ENCODE data around the gene B9D2.

DNA sequence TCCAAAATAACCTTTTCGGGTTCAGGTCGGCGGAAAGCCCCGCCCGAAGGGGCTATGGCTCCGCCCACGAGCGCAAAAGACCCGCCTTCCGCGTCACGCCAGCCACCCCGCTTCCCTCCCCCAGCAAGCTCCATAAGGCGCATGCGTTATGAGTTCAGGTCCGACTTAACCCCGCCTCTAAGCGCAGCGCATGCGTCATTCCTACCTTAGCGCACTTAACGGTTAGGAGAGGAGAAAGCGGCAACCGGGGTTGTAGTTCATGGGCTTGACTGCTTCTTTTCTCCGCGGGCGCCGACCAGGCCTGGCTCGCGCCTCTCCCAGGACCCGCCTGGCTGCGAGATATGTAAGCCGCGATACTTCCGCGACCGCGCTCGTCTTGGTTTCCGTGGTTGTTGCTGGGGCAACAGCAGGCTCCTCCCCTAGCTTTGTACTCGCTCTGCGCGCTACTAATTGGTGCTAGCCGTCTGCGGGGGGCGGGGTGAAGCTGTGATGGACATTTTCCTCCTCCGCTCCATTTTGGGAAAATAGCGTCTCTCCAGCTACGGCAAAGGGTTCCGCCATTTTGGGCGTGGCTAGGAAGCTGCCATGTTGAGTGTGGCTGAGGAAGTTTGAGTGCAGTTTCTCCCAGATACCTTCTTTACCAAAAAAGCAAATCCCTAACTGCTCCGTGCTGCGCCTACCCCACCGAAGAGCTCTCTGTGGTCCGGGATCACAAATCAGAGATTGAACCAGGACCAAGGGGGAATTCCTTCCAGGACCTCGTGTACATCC lies at the start of gene B9D2:
- TF ChIP-seq, protein P1, sequence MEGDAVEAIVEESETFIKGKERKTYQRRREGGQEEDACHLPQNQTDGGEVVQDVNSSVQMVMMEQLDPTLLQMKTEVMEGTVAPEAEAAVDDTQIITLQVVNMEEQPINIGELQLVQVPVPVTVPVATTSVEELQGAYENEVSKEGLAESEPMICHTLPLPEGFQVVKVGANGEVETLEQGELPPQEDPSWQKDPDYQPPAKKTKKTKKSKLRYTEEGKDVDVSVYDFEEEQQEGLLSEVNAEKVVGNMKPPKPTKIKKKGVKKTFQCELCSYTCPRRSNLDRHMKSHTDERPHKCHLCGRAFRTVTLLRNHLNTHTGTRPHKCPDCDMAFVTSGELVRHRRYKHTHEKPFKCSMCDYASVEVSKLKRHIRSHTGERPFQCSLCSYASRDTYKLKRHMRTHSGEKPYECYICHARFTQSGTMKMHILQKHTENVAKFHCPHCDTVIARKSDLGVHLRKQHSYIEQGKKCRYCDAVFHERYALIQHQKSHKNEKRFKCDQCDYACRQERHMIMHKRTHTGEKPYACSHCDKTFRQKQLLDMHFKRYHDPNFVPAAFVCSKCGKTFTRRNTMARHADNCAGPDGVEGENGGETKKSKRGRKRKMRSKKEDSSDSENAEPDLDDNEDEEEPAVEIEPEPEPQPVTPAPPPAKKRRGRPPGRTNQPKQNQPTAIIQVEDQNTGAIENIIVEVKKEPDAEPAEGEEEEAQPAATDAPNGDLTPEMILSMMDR (IDR thresholded peaks at IDR 0.05): peak in 1 of 3 donors; percentile 9
- TF ChIP-seq POLR2A (IDR thresholded peaks at IDR 0.05): peak; percentile 45

All from breast epithelium (tissue), 3 donors.